Neural progenitor cell (in vitro differentiated cells): Measurements from ENCODE around the gene RTN4.

Experiments used
- CTCF ChIP-seq: fragments of 200-600 bp; sonication (generic); IDR thresholded peaks from 2 replicates; pipeline ENCODE4 v1.5.1; 2017; ENCODE audit warnings: antibody characterized with exemption, mild to moderate bottlenecking
- EZH2phosphoT487 ChIP-seq: fragments of 200-600 bp; sonication (generic); IDR thresholded peaks from 2 replicates; pipeline ENCODE4 v1.6.1; 2017; ENCODE audit warnings: antibody characterized with exemption

- TF ChIP-seq CTCF (peak; percentile 55), EZH2phosphoT487 (no peak)
Observed at GRCh38 chr2:55049043-55049820, 1.0 kb downstream of the RTN4 start.
